IMR-90 (cell line): Measurements from ENCODE around the gene TSHZ1. TPM values are rescaled to one million over a fixed set of nuclear protein-coding genes. Genes with fewer than 3 reads are reported as not detected.

Experiments
- ATAC-seq: fragments of 200-7000 bp; cut with Tn5 transposase; 2 replicates; pipeline ENCODE4 v1.9.1; 2020; ENCODE audit warnings: low read depth, mild to moderate bottlenecking, moderate library complexity
- BruUV-seq: library from RNA; stranded (reverse); fragments of 400-500 nt; replicated peaks from 2 replicates; lab custom pipeline; 2021; lab: Mats Ljungman, UMichigan
- CTCF ChIA-PET: fragments of 300-600 bp; formaldehyde crosslinking; extraction: SDS; loops from one replicate; lab custom pipeline; 2021; ENCODE audit warnings: antibody characterized with exemption; lab: Yijun Ruan, JAX
- POLR2A ChIA-PET: fragments of 300-600 bp; sonication (Branson Sonifier 250); formaldehyde crosslinking; loops from one replicate; lab custom pipeline; 2022; ENCODE audit warnings: antibody characterized with exemption; ENCODE audit not compliant: unreplicated experiment; lab: Charles Lee
- DNase-seq: peaks from one replicate; pipeline ENCODE4 v3.0.0; 2013
- H2AFZ ChIP-seq: replicated peaks from 2 replicates; pipeline ENCODE3; 2013; ENCODE audit warnings: low read length, mild to moderate bottlenecking; ENCODE audit not compliant: poor library complexity
- H2AK5ac ChIP-seq: 2 replicates; pipeline ENCODE4 v1.6.1; 2013; ENCODE audit warnings: low read depth, low read length, inconsistent platforms
- H2AK9ac ChIP-seq: replicated peaks from 2 replicates; pipeline ENCODE3; 2013; ENCODE audit warnings: mild to moderate bottlenecking, low read depth, low read length, moderate library complexity; ENCODE audit not compliant: poor library complexity
- H2BK120ac ChIP-seq: 2 replicates; pipeline ENCODE4 v1.6.1; 2013; ENCODE audit warnings: low read depth, low read length, inconsistent platforms
- H2BK15ac ChIP-seq: 3 replicates; pipeline ENCODE4 v1.6.1; 2013; ENCODE audit warnings: low read depth, low read length, inconsistent platforms
- H2BK20ac ChIP-seq: 2 replicates; pipeline ENCODE4 v1.6.1; 2013; ENCODE audit warnings: low read depth, mild to moderate bottlenecking, inconsistent platforms, low read length, moderate library complexity
- H2BK5ac ChIP-seq: 2 replicates; pipeline ENCODE4 v1.6.1; 2013; ENCODE audit warnings: mild to moderate bottlenecking, low read depth, low read length, inconsistent platforms; ENCODE audit not compliant: poor library complexity, severe bottlenecking
- H3K14ac ChIP-seq: replicated peaks from 2 replicates; pipeline ENCODE4 v1.6.1; 2013; ENCODE audit warnings: low read depth, low read length, inconsistent platforms
- H3K18ac ChIP-seq: 2 replicates; pipeline ENCODE4 v1.6.1; 2013; ENCODE audit warnings: low read depth, low read length, control low read depth
- H3K23ac ChIP-seq: 2 replicates; pipeline ENCODE4 v1.6.1; 2013; ENCODE audit warnings: low read depth, low read length, inconsistent platforms
- H3K27ac ChIP-seq: 2 replicates; pipeline ENCODE4 v1.5.1; 2013; ENCODE audit warnings: mild to moderate bottlenecking, control low read depth, low read length; ENCODE audit not compliant: insufficient read depth
- H3K27me3 ChIP-seq: 2 replicates; pipeline ENCODE4 v1.6.1; 2013; ENCODE audit warnings: low read length; ENCODE audit not compliant: control insufficient read depth, insufficient read depth
- H3K36me3 ChIP-seq: 2 replicates; pipeline ENCODE4 v1.6.1; 2013; ENCODE audit warnings: low read length, mixed read lengths; ENCODE audit not compliant: control insufficient read depth, insufficient read depth
- H3K4ac ChIP-seq: 2 replicates; pipeline ENCODE4 v1.6.1; 2013; ENCODE audit warnings: low read depth, low read length, inconsistent platforms
- H3K4me1 ChIP-seq: 2 replicates; pipeline ENCODE4 v1.6.1; 2013; ENCODE audit warnings: low read length, mixed read lengths; ENCODE audit not compliant: control insufficient read depth, insufficient read depth
- H3K4me2 ChIP-seq: 2 replicates; pipeline ENCODE4 v1.6.1; 2013; ENCODE audit warnings: low read depth, mild to moderate bottlenecking, control low read depth, low read length, moderate library complexity
- H3K4me3 ChIP-seq: 2 replicates; pipeline ENCODE4 v1.5.1; 2013; ENCODE audit warnings: low read depth, mild to moderate bottlenecking, control low read depth, low read length, moderate library complexity; ENCODE audit not compliant: insufficient read depth
- H3K56ac ChIP-seq: 2 replicates; pipeline ENCODE4 v1.6.1; 2013; ENCODE audit warnings: low read length, inconsistent platforms; ENCODE audit not compliant: insufficient read depth; ENCODE audit errors: extremely low read depth
- H3K79me1 ChIP-seq, 2 experiments: 2 replicates each; pipeline ENCODE4 v1.6.1; 2013; ENCODE audit warnings: low read length in 2 of 2, inconsistent platforms in 1 of 2, low read depth in 1 of 2
- H3K9ac ChIP-seq: 2 replicates; pipeline ENCODE4 v1.6.1; 2013; ENCODE audit warnings: low read depth, low read length, control low read depth
- H3K9me1 ChIP-seq: 2 replicates; pipeline ENCODE4 v1.6.1; 2013; ENCODE audit warnings: low read length, inconsistent platforms; ENCODE audit not compliant: insufficient read depth
- H3K9me3 ChIP-seq: 2 replicates; pipeline ENCODE4 v1.6.1; 2013; ENCODE audit warnings: low read length; ENCODE audit not compliant: control insufficient read depth, insufficient read depth
- H4K20me1 ChIP-seq: 2 replicates; pipeline ENCODE4 v1.6.1; 2013; ENCODE audit warnings: low read length, inconsistent platforms; ENCODE audit not compliant: insufficient read depth
- H4K5ac ChIP-seq: 2 replicates; pipeline ENCODE4 v1.6.1; 2013; ENCODE audit warnings: mild to moderate bottlenecking, low read depth, low read length, control low read depth
- H4K8ac ChIP-seq, 2 experiments: 2 replicates each; pipeline ENCODE4 v1.6.1; 2013; ENCODE audit warnings: low read depth in 2 of 2, low read length in 2 of 2, control low read depth in 1 of 2, inconsistent platforms in 1 of 2
- H4K91ac ChIP-seq: 2 replicates; pipeline ENCODE4 v1.6.1; 2013; ENCODE audit warnings: low read depth, low read length, inconsistent platforms; ENCODE audit not compliant: insufficient read depth
- CEBPB ChIP-seq: IDR thresholded peaks from 2 replicates; pipeline ENCODE4 v1.6.1; 2012; ENCODE audit warnings: low read depth, low read length, improper control_type of control experiment
- CTCF ChIP-seq: conservative IDR thresholded peaks from 2 replicates; pipeline ENCODE4 v1.5.1; 2012; ENCODE audit warnings: mild to moderate bottlenecking, low read depth, low read length, improper control_type of control experiment
- FOS ChIP-seq: fragments of 150-350 bp; IDR thresholded peaks from 2 replicates; pipeline ENCODE4 v1.6.1; 2016; ENCODE audit warnings: low read depth, low read length
- MAZ ChIP-seq: IDR thresholded peaks from 2 replicates; pipeline ENCODE4 v1.6.1; 2012; ENCODE audit warnings: low read depth, mild to moderate bottlenecking, low read length, improper control_type of control experiment, moderate library complexity, borderline replicate concordance
- NFE2L2 ChIP-seq: fragments of 150-350 bp; IDR thresholded peaks from 2 replicates; pipeline ENCODE4 v1.6.1; 2016; ENCODE audit warnings: low read depth, mild to moderate bottlenecking, low read length
- POLR2A ChIP-seq: IDR thresholded peaks from 2 replicates; pipeline ENCODE4 v1.6.1; 2012; ENCODE audit warnings: mild to moderate bottlenecking, low read depth, low read length
- RAD21 ChIP-seq: IDR thresholded peaks from 2 replicates; pipeline ENCODE4 v1.6.1; 2012; ENCODE audit warnings: low read length, improper control_type of control experiment
- RCOR1 ChIP-seq: IDR thresholded peaks from 2 replicates; pipeline ENCODE4 v1.6.1; 2012; ENCODE audit warnings: mild to moderate bottlenecking, low read length, improper control_type of control experiment; ENCODE audit not compliant: insufficient replicate concordance
- RFX5 ChIP-seq: IDR thresholded peaks from 2 replicates; pipeline ENCODE4 v1.8.0; 2012; ENCODE audit warnings: low read depth, mild to moderate bottlenecking, low read length, moderate library complexity
- WGBS, 2 experiments: methylation state at CpG; one replicate each; pipeline versions ENCODE4 v1.1.5 to v1.1.7; 2013; ENCODE audit warnings: missing lambda C conversion rate in 2 of 2; ENCODE audit not compliant: insufficient read length in 1 of 2; ENCODE audit errors: extremely low coverage in 2 of 2; 5-methylcytosine and 5-hydroxymethylcytosine counted together
- dilution Hi-C: fragments of 300-500 bp; cut with HindIII; formaldehyde crosslinking; loops from one replicate; pipeline ENCODE4 v1.14.3; 2018; ENCODE audit warnings: low sequenced_read_pairs; ENCODE audit not compliant: unreplicated experiment
- in situ Hi-C: fragments of 300-500 bp; cut with MboI; formaldehyde crosslinking; loops from 3 replicates; pipeline ENCODE4 v1.14.3; 2019; ENCODE audit warnings: low sequenced_read_pairs, inconsistent platforms, mixed read lengths
- intact Hi-C: fragments of 100-400 bp; cut with micrococcal nuclease; formaldehyde crosslinking; loops from 2 replicates; pipeline ENCODE4 v1.10.0; 2022
- polyA plus RNA-seq, 3 experiments: library from polyadenylated mRNA; depleted of rRNA; stranded (reverse); fragments of >200 nt; gene quantifications; 2 replicates each; pipeline ENCODE4 v1.2.3, GENCODE V29; 2012; ENCODE audit warnings: low replicate concordance in 1 of 3
- total RNA-seq: library from RNA; depleted of rRNA; stranded (reverse); fragments of >200 nt; gene quantifications from 2 replicates; pipeline ENCODE4 v1.2.3, GENCODE V29; 2012

The TSHZ1 gene
- total and polyA plus RNA-seq, 2 of the 4 experiments (the other 2 are of a cell fraction), result 7.1 to 10.0 TPM

DNA sequence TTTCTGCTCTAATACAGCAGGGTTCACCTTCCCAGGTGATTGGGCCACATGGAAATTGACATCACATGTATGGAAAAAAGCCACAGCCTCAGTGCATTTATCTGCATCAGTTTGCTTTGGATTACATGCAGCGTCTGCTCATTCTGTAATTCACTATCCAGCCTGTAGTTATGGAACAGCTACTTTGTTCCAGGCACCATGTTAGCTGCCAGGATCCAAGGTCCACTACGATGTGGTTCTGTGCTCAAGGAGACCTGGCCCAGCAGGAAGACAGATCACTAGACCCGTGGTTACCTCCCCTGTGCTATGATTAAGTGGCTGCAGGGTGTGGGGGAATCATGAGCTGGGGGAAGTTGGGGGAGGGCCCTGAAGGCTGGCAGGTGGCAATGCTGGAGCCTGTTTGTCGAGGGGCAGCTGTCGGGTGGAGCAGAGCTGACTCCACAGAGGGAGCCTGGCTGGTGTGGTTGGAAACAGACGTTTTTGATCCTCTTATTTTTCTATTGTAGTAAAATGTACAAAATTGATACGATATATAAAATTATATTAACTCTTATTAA lies 58.6 kb downstream of the TSHZ1 start:
- H4K5ac ChIP-seq, result no peak overlapping the region
- no peak overlapping the region for H2BK20ac ChIP-seq
- peaks cover 20 to 30% of the 10 kb centered on the region in 2 experiments; a peak in 2 of 4 replicates for H3K79me1 ChIP-seq
- no peak overlapping the region for H4K91ac ChIP-seq
- ChIA-PET CTCF (no interaction called here), POLR2A (no interaction called here)
- H2AK9ac ChIP-seq, result no peak overlapping the region
- TF ChIP-seq CEBPB (no peak), CTCF (no peak), RCOR1 (no peak), RAD21 (no peak), NFE2L2 (no peak), FOS (no peak), POLR2A (no peak), RFX5 (no peak), MAZ (no peak)
- H3K27ac ChIP-seq, result no peak overlapping the region
- H3K56ac ChIP-seq, result no peak overlapping the region
- no peak for ATAC-seq
- H2AFZ ChIP-seq, result no peak overlapping the region
- H2AK5ac ChIP-seq, result no peak overlapping the region
- DNase-seq, result no peak
- H3K23ac ChIP-seq, result no peak overlapping the region
- H4K20me1 ChIP-seq, result no peaks in the 10 kb centered on the region
- H3K9ac ChIP-seq, result no peak overlapping the region
- intact Hi-C loops, result no loop called here
- in situ Hi-C loops, result no loop called here
- H3K4me1 ChIP-seq, result no peaks in the 10 kb centered on the region; the same call in 1 of the 2 replicates
- no peak overlapping the region for H3K14ac ChIP-seq
- BruUV-seq, result no TSS peak
- peaks cover 6% of the 10 kb centered on the region for H3K9me1 ChIP-seq
- H2BK120ac ChIP-seq, result no peak overlapping the region
- no peaks in the 10 kb centered on the region for H3K36me3 ChIP-seq
- WGBS, 2 experiments, result no CpG with 5 or more reads among the region's 7 CpGs
- no peak overlapping the region for H2BK5ac ChIP-seq
- dilution Hi-C loops, result no loop called here
- no peak overlapping the region for H3K4me3 ChIP-seq
- no peak overlapping the region for H3K4ac ChIP-seq
- no peaks in the 10 kb centered on the region for H3K27me3 ChIP-seq
- no peak overlapping the region for H4K8ac ChIP-seq
- no peak overlapping the region for H3K4me2 ChIP-seq
- H3K9me3 ChIP-seq, result no peaks in the 10 kb centered on the region
- H2BK15ac ChIP-seq, result no peak overlapping the region
- H3K18ac ChIP-seq, result no peak overlapping the region
